ENCODE measurements around the gene FOXRED2. TPM values are rescaled to one million over a fixed set of nuclear protein-coding genes. Genes with fewer than 3 reads are reported as not detected.

The FOXRED2 gene
- total RNA-seq (2022; extraction: Qiagen RNA extraction) = 11.2 to 17.3 TPM (median 16.4 TPM) in 5 replicates

DNA sequence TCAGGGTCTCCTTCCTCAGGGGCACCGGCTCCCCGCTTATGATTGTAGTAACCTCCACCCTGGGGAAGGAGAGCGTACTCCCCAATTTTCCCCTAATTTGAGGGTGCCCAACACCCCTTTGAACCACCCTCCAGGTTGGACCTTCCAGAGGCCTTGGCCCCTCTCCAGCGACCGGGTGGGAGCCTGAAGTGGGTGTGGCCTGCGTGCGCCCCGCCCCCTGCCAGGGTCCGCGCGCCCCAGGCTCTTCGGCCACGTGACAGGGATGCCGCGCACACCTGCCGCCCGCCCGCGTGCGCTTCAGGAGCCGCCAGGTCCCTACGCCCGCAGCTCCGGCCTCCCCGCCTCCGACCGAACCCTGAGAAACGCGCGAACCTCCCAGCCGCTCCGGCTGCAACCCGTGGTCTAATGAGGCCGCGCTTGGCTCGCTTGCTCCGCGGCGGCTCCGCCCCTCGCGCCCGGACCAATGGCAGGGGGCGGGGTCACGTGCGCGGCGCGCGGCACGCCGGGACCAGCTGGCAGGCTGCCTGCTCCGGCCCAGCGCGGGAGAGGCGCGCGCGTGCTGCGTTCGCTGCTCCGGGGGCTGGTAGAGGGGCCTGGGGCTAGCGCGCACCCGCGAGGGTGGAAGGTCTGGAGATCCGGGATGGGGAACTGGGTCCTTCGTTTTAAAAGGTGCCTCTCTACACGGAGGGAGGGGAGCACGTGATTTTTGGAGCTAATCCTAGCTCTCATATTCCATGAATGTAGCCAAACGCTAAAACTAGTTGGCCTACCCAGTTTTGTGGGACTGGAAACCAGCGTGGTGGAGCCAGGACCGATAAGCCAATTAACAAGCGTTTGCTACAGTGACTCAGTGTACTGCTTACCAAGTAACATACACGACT, at the start of gene FOXRED2:
TSS of gene FOXRED2 (minus strand) at position 404 of the 881 bp plus-strand sequence. CDS start 618 bp downstream, outside the sequence.

DNA sequence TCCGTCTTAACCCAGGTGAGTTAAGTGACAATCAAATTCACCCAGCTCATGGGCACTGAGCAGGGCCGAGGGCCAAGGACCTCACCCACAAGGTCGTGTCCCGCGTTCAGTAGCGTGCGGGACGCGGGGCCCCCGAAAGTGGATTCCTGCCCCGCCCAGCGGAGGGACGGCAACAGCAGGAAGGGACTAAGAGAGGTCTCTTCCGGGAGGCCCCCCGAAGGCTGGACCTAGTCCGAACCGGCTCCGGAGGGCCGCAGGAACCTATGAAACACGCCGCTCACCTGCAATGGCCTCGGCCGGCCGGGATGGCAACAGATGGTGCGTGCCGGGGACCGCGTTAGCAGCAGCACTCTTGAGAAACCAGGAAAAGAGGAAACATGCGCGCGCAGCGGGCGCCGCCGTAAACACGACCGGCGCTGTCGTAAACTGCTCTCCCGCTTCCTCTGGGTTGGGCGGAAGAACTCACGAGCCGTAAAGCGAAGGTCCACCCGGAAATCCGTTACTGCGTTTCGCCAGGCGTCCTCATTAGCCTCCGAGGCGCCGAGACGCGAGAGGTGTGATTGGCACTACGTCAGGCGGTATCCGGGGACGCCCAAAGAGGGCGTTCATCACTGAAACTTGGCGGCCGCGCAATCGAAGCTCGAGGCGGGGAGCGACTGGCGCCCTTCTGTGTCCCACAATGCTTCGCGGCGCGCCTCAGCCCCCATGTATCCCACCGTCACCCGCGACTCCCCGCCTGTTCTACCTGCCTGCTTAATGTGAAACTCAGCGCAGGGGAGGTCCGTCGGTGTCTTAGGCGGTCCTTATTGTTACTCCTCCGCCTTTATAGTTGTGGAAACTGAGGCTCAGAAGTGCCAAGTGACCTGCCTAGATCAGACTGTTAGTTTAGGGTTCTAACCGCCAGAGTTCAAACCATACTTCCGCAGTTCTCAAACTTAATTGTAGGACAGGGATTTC, 22.2 kb upstream of the FOXRED2 start, which contains the start of gene EIF3D:
TSS of gene EIF3D (minus strand) at position 372 of the 957 bp plus-strand sequence. CDS start 3,045 bp downstream, outside the sequence.

GRCh38 chr22:36481393-36482168, 25.3 kb downstream of the FOXRED2 start, which contains the start of gene TXN2:
TSS of gene TXN2 (minus strand) at chr22:36481640. CDS start at chr22:36480837, 803 bp downstream.

Other genes with a start within 250 kb of the FOXRED2 start
- gene MYH9, start 119.1 kb downstream of the FOXRED2 start, total RNA-seq (2022; extraction: Qiagen RNA extraction) = 159 to 193 TPM (median 175 TPM) in 5 replicates
- gene TXN2, start 25.4 kb downstream of the FOXRED2 start, total RNA-seq (2022; extraction: Qiagen RNA extraction) = 63.1 to 72.9 TPM (median 72.3 TPM) in 5 replicates
- 155 to 212 TPM (median 161 TPM) in 5 replicates for gene EIF3D, start 22.1 kb upstream of the FOXRED2 start, total RNA-seq (2022; extraction: Qiagen RNA extraction)
- gene CACNG2, start 196.7 kb upstream of the FOXRED2 start, total RNA-seq (2022; extraction: Qiagen RNA extraction) = not detected in 5 replicates